ENCODE data around the gene OCA2.

Gene OCA2

DNA sequence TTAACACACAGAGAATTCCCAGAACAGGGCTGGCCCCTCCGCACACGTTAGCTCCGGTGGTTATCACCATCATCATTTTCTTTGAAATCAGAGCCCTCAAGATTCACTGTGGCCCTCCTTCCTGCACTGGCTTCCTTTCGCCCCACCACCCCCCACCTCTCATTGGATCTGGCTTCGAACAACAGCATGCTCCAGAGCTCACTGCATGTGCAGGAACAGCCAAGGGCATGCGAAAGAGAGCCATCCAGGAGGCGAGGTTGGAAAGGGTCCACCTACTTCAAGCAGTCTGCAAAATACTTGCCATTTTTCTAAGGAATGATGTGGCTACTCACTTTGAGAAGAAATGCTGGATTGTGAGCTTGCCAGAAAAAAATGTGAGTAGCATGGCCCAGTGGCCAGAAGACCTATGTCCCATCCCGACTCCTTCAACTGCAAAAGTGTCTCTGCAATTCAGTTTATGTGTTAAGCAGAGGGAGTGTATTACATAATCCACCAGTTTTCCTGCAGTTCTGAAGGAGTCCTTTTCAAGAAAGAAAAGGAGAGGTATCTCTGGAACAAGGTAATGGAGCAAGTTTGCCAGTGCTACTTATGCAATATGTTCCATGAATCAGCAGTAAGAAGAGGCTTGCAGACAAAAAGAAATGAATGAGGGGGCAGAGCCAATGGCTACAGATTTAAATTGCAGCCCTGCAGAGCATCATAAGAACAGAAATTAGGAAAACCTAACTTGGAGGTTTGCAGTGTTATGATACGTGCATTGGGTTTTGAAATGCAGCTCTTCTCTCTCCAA lies 92.8 kb downstream of the OCA2 start:
- Histone ChIP-seq H3K27me3 (ENCODE audit: insufficient read depth, poor library complexity, severe bottlenecking) (no peaks in the 10 kb centered on the region), H3K4me3 (replicated peaks; ENCODE audit: insufficient read depth, low read length) (no peak overlapping the region), H3K27ac (replicated peaks) (no peak overlapping the region)
- TF ChIP-seq GABPA (IDR thresholded peaks at IDR 0.05; ENCODE audit: low read depth) (no peak), REST (IDR thresholded peaks at IDR 0.05; ENCODE audit: insufficient replicate concordance, low read depth) (no peak), CTCF (IDR thresholded peaks at IDR 0.05; ENCODE audit: insufficient read depth, low read length) (no peak), POLR2AphosphoS5 (IDR thresholded peaks at IDR 0.05; ENCODE audit: low read depth) (no peak), SPI1 (IDR thresholded peaks at IDR 0.05; ENCODE audit: borderline replicate concordance, low read depth) (no peak)
- no peak for DNase-seq (ENCODE audit: low read depth in 1 of 2, low spot score in 1 of 2)

DNA sequence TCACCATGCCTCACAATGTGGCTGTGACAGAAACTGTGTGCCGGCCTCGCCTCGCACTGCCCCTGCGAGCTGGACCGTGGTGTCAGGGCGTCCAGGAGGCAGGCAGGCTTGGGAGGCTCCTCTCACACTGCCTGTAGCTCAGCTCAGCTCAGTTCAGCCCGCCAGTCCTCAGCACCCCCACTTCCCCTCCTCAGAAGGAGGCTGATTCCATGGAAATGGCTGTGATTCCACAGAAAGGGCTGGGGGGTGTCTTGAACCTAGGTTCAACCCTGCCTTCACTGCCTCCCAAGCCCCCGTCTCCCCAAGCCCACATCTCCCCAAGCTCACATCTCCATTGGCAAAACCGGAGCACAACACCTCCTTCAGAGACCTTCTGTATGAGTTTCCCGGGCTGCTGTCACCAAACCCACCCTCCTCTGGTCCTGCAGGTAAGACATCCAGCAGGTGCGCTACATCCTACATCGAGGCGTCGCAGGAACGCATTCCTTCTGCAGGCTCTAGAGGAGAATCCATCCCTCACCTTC lies 94.0 kb downstream of the OCA2 start:
- Histone ChIP-seq H3K4me3 (replicated peaks; ENCODE audit: insufficient read depth, low read length) (no peak overlapping the region), H3K27ac (replicated peaks) (no peak overlapping the region), H3K27me3 (ENCODE audit: insufficient read depth, poor library complexity, severe bottlenecking) (no peaks in the 10 kb centered on the region)
- TF ChIP-seq POLR2AphosphoS5 (IDR thresholded peaks at IDR 0.05; ENCODE audit: low read depth), result no peak
- no peak for TF ChIP-seq SPI1 (IDR thresholded peaks at IDR 0.05; ENCODE audit: borderline replicate concordance, low read depth)
- TF ChIP-seq GABPA (IDR thresholded peaks at IDR 0.05; ENCODE audit: low read depth), result no peak
- no peak for TF ChIP-seq REST (IDR thresholded peaks at IDR 0.05; ENCODE audit: insufficient replicate concordance, low read depth)
- no peak for TF ChIP-seq CTCF (IDR thresholded peaks at IDR 0.05; ENCODE audit: insufficient read depth, low read length)
- DNase-seq (ENCODE audit: low read depth in 1 of 2, low spot score in 1 of 2), result no peak

DNA sequence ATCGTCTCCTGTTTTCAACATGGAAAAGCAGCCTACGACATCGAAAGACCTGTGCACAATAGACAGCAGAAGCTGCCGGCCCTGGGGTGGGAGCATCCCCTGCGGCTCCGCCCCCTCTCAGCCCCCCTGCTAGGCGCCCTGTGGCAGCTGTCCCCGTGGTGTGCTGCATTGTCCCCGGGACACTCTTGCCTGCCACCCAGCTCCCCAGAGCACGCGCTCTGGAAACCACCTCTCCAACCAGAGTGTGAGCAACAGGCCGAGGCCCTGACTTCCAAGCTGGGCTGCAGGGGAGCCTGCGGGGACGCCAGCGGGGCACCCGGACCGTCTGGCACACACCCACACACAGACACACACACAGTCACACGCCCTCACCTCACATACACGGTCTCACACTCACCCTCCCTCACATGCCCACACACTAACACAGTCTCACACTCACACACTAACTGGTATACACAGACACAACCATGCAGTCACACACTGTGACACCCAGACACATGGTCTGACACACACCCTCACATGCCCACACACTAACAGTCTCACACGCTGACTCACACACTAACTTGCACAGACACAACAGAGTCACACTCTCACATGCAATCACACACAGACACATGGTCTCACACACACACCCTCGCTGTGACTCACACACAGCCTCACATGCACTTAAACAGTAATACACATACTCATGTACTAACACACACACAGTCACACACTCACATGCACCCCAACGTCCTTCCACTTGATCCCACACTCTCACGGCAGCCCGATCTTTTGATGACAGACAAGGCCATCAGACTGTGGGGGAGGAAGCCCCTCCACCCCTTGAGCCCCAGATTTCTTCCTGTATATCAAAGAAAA lies 94.7 kb downstream of the OCA2 start:
- Histone ChIP-seq H3K27ac (replicated peaks) (no peak overlapping the region), H3K4me3 (replicated peaks; ENCODE audit: insufficient read depth, low read length) (no peak overlapping the region), H3K27me3 (ENCODE audit: insufficient read depth, poor library complexity, severe bottlenecking) (no peaks in the 10 kb centered on the region)
- TF ChIP-seq POLR2AphosphoS5 (IDR thresholded peaks at IDR 0.05; ENCODE audit: low read depth) (no peak), REST (IDR thresholded peaks at IDR 0.05; ENCODE audit: insufficient replicate concordance, low read depth) (no peak), GABPA (IDR thresholded peaks at IDR 0.05; ENCODE audit: low read depth) (no peak), CTCF (IDR thresholded peaks at IDR 0.05; ENCODE audit: insufficient read depth, low read length) (no peak), SPI1 (IDR thresholded peaks at IDR 0.05; ENCODE audit: borderline replicate concordance, low read depth) (no peak)
- DNase-seq (ENCODE audit: low read depth in 1 of 2, low spot score in 1 of 2), result no peak

All from HL-60 (cell line).